Esophagus mucosa (tissue), 1 donor: ENCODE data around the gene UBTF. TPM values are rescaled to one million over a fixed set of nuclear protein-coding genes. Genes with fewer than 3 reads are reported as not detected.
"Not testable (repeated sequence)": the region's sequence is repeated elsewhere in the genome, so short reads cannot be mapped to it uniquely, and the experiment has no call there.

ENCODE experiments used
- ATAC-seq: fragments of 200-7000 bp; cut with Tn5 transposase; one replicate; pipeline ENCODE4 v1.9.1; 2020
- total RNA-seq: library from RNA; stranded (reverse); gene quantifications from one replicate; pipeline ENCODE4 v1.2.4, GENCODE V29; 2023
- donor health status: DM: yes; HTN: yes; CAD: no.

UBTF gene
- total RNA-seq, 1 donor from 2014 or later, result 60.7 TPM

- no peak for ATAC-seq
Measured at GRCh38 chr17:44241106-44241624, 21.7 kb upstream of the UBTF start.

- not testable (repeated sequence) for ATAC-seq
Measured at GRCh38 chr17:44237886-44238285, 18.4 kb upstream of the UBTF start.

GRCh38 chr17:44236444-44236991 is 17.0 kb upstream of the UBTF start:
- ATAC-seq, result no peak

- peak; percentile 88 for ATAC-seq
Measured at GRCh38 chr17:44235583-44235936, 16.1 kb upstream of the UBTF start.

- no peak for ATAC-seq
Measured at GRCh38 chr17:44233582-44233981, 14.1 kb upstream of the UBTF start.

GRCh38 chr17:44232061-44232460 is 12.6 kb upstream of the UBTF start:
- no peak for ATAC-seq

GRCh38 chr17:44230140-44230539 is 10.7 kb upstream of the UBTF start:
- no peak for ATAC-seq

- no peak for ATAC-seq
Measured at GRCh38 chr17:44229090-44229489, 9.6 kb upstream of the UBTF start.

- no peak for ATAC-seq
Measured at GRCh38 chr17:44223541-44224071, 4.1 kb upstream of the UBTF start.

- ATAC-seq, result no peak
Measured at GRCh38 chr17:44222112-44222869, 2.8 kb upstream of the UBTF start.

GRCh38 chr17:44221862-44222111 is 2.3 kb upstream of the UBTF start:
- ATAC-seq, result no peak

- peak; percentile 11 for ATAC-seq
Measured at GRCh38 chr17:44221084-44221861, 1.8 kb upstream of the UBTF start.

- peak; percentile 37 for ATAC-seq
Measured at GRCh38 chr17:44220213-44221083, 973 bp upstream of the UBTF start.

GRCh38 chr17:44219108-44219615 is 313 bp downstream of the UBTF start:
- peak; percentile 53 for ATAC-seq

- ATAC-seq, result peak; percentile 78
Measured at GRCh38 chr17:44218344-44219107, 949 bp downstream of the UBTF start.

GRCh38 chr17:44217738-44218343 is 1.6 kb downstream of the UBTF start:
- ATAC-seq, result no peak

- ATAC-seq, result no peak
Measured at GRCh38 chr17:44216694-44217093, 2.8 kb downstream of the UBTF start.

- no peak for ATAC-seq
Measured at GRCh38 chr17:44216173-44216572, 3.3 kb downstream of the UBTF start.

- no peak for ATAC-seq
Measured at GRCh38 chr17:44214896-44215295, 4.6 kb downstream of the UBTF start.

- no peak for ATAC-seq
Measured at GRCh38 chr17:44214230-44214494, 5.3 kb downstream of the UBTF start.
